Adrenal gland (tissue), 12 donors: ENCODE measurements around the gene CES4A. TPM values are rescaled to one million over a fixed set of nuclear protein-coding genes. Genes with fewer than 3 reads are reported as not detected.

Source experiments
- DNase-seq, 7 donors: peaks; one replicate each; pipeline ENCODE4 v3.0.0-alpha.2; 2019 to 2020
- H3K27ac ChIP-seq, 5 donors: fragments of 200-600 bp; sonication (generic) in 4 of 5; 1 replicate in 3 of 5; 2 replicates in 2 of 5; pipeline versions ENCODE4 v1.5.1 to v1.8.0; 2016 to 2020; ENCODE audit warnings: mild to moderate bottlenecking in 1 of 5
- H3K27me3 ChIP-seq: fragments of 200-600 bp; 2 replicates; pipeline ENCODE4 v1.8.0; 2021
- H3K36me3 ChIP-seq, 2 donors: fragments of 200-600 bp; replicated peaks in 1 of 2; 1 replicate in 1 of 2; 2 replicates in 1 of 2; pipeline versions ENCODE4 v1.5.1 to v1.8.0; 2018 to 2022
- H3K4me1 ChIP-seq, 2 donors: fragments of 200-600 bp; replicated peaks in 1 of 2; 1 replicate in 1 of 2; 2 replicates in 1 of 2; pipeline versions ENCODE4 v1.5.1 to v1.8.0; 2018 to 2021
- H3K4me3 ChIP-seq, 4 donors: fragments of 200-600 bp; sonication (generic) in 3 of 4; one replicate each; pipeline ENCODE4 v1.5.1; 2016 to 2018
- H3K9me3 ChIP-seq, 3 donors: fragments of 200-600 bp; sonication (generic) in 1 of 3; replicated peaks in 1 of 3; 1 replicate in 2 of 3; 2 replicates in 1 of 3; pipeline versions ENCODE4 v1.5.1 to v1.8.0; 2016 to 2021
- POLR2A ChIP-seq, 2 donors: fragments of 450-650 bp; IDR thresholded peaks; one replicate each; pipeline ENCODE4 v1.6.1; 2017; ENCODE audit warnings: antibody characterized with exemption in 2 of 2, mild to moderate bottlenecking in 2 of 2, moderate library complexity in 1 of 2
- WGBS, 4 donors: extraction: QIAGEN DNeasy Blood & Tissue Kit in 2 of 4; methylation state at CpG; one replicate each; pipeline versions ENCODE4 v1.1.5 to v1.1.7; 2013 to 2017; 5-methylcytosine and 5-hydroxymethylcytosine counted together
- intact Hi-C, 2 donors: fragments of 100-400 bp; cut with DNase I; formaldehyde crosslinking; loops; one replicate each; pipeline versions ENCODE4 v1.14.1 to v1.15.0; 2022 to 2023
- polyA plus RNA-seq, 3 donors: library from polyadenylated mRNA; stranded (reverse); fragments of 200-250 nt in 2 of 3; fragments of 350-450 nt in 1 of 3; fragmentation: Illumina TruSeq in 1 of 3; extraction: RNeasy Lipid Tissue Mini Kit (QIAGEN cat#74804) in 1 of 3; gene quantifications; one replicate each; pipeline ENCODE4 v1.2.3, GENCODE V29; 2013 to 2014
- total RNA-seq, 9 donors: library from RNA; depleted of rRNA in 4 of 9; stranded (reverse); fragments of >200 nt in 4 of 9; fragments of 120-200 nt in 1 of 9; fragmentation: NEBNext Ultra II Directional in 1 of 9; extraction: Animal tissue kit (Norgen Biotek cat#: 25700) in 1 of 9; gene quantifications; one replicate each; pipeline versions ENCODE4 v1.1.0 to v1.2.4, GENCODE V29; 2013 to 2023
- TF ChIP-seq, protein P1 (sequence below), 6 experiments: fragments of 450-650 bp in 4 of 6; fragments of 200-600 bp in 2 of 6; sonication (generic) in 1 of 6; IDR thresholded peaks; 1 replicate in 5 of 6; 2 replicates in 1 of 6; pipeline versions ENCODE4 v1.5.1 to v1.8.0; 2016 to 2021; ENCODE audit warnings: antibody characterized with exemption in 6 of 6, mild to moderate bottlenecking in 2 of 6, moderate library complexity in 1 of 6
- donor health status: healthy with polysubstance abuse.
- donor health status: Bipolar disorder and iron deficiency.
- donor health status: DM: yes; HTN: yes; CAD: no.
- donor health status: DM: no; HTN: no; CAD: no.
- donor health status: DM: no; HTN: no; CAD: no.
- donor health status: DM: yes; HTN: yes; CAD: no.

The CES4A gene
- total and polyA plus RNA-seq, 12 donors = 4.4 to 127 (median 15.9) TPM

DNA sequence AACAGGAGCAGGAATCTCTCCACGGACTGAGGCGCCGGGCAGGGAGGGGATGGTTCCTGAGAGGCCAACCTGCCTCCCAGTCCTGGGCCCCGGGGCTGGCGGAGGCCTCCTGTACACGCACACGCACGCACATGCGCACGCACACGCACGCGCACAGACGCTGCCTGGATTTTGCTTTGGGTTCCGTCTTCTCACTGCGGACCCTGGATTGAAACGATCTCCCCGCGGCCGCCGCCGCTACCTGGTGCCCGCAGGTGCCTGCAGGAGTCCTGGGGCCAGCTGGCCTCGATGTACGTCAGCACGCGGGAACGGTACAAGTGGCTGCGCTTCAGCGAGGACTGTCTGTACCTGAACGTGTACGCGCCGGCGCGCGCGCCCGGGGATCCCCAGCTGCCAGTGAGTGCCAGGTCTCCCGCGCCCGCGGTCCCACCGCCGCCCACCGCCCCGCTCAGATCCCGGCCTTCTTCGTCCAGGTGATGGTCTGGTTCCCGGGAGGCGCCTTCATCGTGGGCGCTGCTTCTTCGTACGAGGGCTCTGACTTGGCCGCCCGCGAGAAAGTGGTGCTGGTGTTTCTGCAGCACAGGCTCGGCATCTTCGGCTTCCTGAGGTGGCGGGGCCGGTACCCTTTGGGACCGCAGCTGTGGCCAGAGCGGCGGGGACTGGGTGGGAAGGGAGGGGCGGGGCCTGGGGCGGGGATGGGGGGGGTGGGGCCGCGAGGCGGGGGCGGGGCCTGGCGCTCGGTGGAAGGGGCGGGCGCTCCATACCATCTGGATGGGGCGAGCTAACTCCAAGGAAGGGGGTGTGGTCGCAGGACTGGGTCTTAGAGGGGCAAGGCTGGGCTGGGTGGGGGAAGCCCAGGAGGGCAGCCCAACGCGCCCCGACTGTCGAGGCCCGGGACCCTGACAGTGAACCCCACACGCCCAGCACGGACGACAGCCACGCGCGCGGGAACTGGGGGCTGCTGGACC lies 12.3 kb downstream of the CES4A start:
- DNase-seq = peak; percentile 32 to 88 (median 57)
- Histone ChIP-seq H3K4me1 (peaks cover 11 to 13% of the 10 kb centered on the region in 2 donors), H3K27ac (peak overlapping the region in 2 of 5 donors; percentile 7 to 50), H3K36me3 (peaks cover 0 to 9% of the 10 kb centered on the region in 2 donors), H3K4me3 (peak overlapping the region in 2 of 4 donors; percentile 25 to 64), H3K27me3 (no peaks in the 10 kb centered on the region), H3K9me3 (no peaks in the 10 kb centered on the region)
- WGBS, 4 donors = 3 to 5% (median 4%) methylated on average over 3 to 89 of the region's 89 CpGs
- no peak for TF ChIP-seq POLR2A (IDR thresholded peaks at IDR 0.05)
- TF ChIP-seq, protein P1, sequence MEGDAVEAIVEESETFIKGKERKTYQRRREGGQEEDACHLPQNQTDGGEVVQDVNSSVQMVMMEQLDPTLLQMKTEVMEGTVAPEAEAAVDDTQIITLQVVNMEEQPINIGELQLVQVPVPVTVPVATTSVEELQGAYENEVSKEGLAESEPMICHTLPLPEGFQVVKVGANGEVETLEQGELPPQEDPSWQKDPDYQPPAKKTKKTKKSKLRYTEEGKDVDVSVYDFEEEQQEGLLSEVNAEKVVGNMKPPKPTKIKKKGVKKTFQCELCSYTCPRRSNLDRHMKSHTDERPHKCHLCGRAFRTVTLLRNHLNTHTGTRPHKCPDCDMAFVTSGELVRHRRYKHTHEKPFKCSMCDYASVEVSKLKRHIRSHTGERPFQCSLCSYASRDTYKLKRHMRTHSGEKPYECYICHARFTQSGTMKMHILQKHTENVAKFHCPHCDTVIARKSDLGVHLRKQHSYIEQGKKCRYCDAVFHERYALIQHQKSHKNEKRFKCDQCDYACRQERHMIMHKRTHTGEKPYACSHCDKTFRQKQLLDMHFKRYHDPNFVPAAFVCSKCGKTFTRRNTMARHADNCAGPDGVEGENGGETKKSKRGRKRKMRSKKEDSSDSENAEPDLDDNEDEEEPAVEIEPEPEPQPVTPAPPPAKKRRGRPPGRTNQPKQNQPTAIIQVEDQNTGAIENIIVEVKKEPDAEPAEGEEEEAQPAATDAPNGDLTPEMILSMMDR (IDR thresholded peaks at IDR 0.05) = no peak
- intact Hi-C loops = no loop called here

DNA sequence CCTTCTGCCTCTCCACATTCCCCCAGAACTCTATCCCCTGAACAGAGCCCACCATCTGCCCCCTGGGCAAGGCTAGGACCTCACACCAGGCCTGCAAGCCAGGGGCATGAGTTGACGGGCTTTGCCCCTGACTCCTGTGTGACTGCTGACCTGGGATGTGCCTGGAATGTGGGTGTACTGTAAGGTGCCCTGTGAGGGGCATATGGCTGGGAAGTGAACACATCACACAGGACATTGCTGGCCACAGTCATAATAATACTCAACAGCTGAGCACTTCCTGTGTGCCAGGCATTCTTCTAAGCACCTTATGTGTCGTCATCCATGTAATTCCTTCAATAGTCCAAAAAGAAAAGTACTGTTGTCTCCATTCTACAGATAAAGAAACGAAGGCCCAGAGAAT lies 13.3 kb downstream of the CES4A start:
- no peaks in the 10 kb centered on the region for H3K9me3 ChIP-seq
- peaks cover 11 to 13% of the 10 kb centered on the region in 2 donors for H3K4me1 ChIP-seq
- no peak overlapping the region for H3K27ac ChIP-seq
- H3K36me3 ChIP-seq = peaks cover 0 to 9% of the 10 kb centered on the region in 2 donors
- no peak overlapping the region for H3K4me3 ChIP-seq
- WGBS, 4 donors = 87 to 93% (median 89%) methylated on average over 2 to 3 of the region's 3 CpGs
- no peak for TF ChIP-seq POLR2A (IDR thresholded peaks at IDR 0.05)
- TF ChIP-seq, protein P1 (IDR thresholded peaks at IDR 0.05) = no peak
- intact Hi-C loops = no loop called here
- no peaks in the 10 kb centered on the region for H3K27me3 ChIP-seq
- no peak for DNase-seq

DNA sequence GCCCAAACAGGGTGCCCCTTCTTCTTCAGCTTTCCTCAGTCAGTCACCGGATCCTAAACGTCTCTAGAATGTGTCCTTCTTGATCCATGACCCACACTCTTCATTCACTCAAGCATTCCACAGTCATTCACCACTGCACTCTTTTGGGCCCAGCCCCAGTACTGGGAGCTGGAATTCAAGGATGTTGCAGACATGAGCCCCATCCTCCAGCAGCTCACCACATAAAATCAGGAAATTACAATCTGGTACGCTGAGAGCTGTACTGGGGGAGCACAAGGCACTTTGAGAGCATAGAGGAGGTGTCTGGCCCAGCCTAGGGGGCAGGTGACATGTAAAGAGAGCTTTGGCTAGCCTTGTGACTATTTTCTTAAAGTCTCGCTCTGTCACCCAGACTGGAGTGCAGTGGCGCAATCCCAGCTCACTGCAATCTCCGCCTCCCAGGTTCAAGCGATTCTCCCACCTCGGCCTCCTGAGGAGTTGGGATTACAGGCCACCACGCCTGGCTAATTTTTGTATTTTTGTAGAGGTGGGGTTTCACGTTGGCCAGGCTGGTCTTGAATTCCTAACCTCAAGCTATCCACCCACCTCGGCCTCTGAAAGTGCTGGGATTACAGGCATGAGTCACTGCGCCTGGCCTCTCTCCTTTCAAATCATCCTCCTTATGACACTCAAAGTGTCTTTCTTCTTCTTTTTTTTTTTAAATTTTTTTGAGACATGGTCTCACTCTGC lies 18.7 kb downstream of the CES4A start:
- Histone ChIP-seq H3K27ac (no peak overlapping the region), H3K27me3 (no peaks in the 10 kb centered on the region), H3K36me3 (peaks cover 0 to 9% of the 10 kb centered on the region in 2 donors), H3K9me3 (no peaks in the 10 kb centered on the region), H3K4me3 (no peak overlapping the region), H3K4me1 (no peaks in the 10 kb centered on the region)
- TF ChIP-seq POLR2A (IDR thresholded peaks at IDR 0.05) = no peak
- TF ChIP-seq, protein P1 (IDR thresholded peaks at IDR 0.05) = no peak
- WGBS, 4 donors = 83 to 90% (median 89%) methylated on average over 12 of the region's 12 CpGs
- no peak for DNase-seq
- intact Hi-C loops = no loop called here

DNA sequence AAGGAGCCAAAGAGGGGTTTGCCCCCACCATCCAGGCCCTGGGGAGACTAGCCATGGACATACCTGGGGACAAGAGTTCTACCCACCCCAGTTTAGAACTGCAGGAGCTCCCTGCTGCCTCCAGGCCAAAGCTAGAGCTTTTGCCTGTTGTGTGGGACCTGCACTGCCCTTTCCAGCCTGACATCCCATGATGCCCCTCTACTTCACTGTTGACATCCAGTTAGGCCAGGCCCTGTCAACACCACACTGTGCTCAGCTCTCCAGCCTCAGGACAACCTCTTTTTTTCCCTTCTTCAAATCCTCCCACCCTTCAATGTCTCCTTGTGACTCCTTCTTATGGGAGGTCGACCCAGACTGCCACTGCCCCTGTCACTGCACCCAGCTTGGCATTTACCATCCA lies 20.8 kb downstream of the CES4A start:
- TF ChIP-seq, protein P1 (IDR thresholded peaks at IDR 0.05) = no peak
- TF ChIP-seq POLR2A (IDR thresholded peaks at IDR 0.05) = no peak
- H3K4me3 ChIP-seq = no peak overlapping the region
- WGBS, 4 donors = 59 to 84% (median 67%) methylated on average over 1 of the region's 1 CpG
- H3K27ac ChIP-seq = no peak overlapping the region
- intact Hi-C loops = no loop called here
- H3K4me1 ChIP-seq = peaks cover 9% of the 10 kb centered on the region in 2 donors
- H3K9me3 ChIP-seq = no peaks in the 10 kb centered on the region
- peaks cover 0 to 6% of the 10 kb centered on the region in 2 donors for H3K36me3 ChIP-seq
- no peaks in the 10 kb centered on the region for H3K27me3 ChIP-seq
- no peak for DNase-seq
